Activated CD8-positive, alpha-beta T cell treated with anti-CD3 and anti-CD28 coated beads for 36 hours (primary cell): ENCODE measurements around the gene DNAJC11. TPM values are rescaled to one million over a fixed set of nuclear protein-coding genes. Genes with fewer than 3 reads are reported as not detected.
"Not testable (repeated sequence)": the region's sequence is repeated elsewhere in the genome, so short reads cannot be mapped to it uniquely, and the experiment has no call there.

Experiments used
- ATAC-seq: fragments of 200-7000 bp; cut with Tn5 transposase; one replicate; pipeline ENCODE4 v1.10.0; 2021; ENCODE audit warnings: mild to moderate bottlenecking, moderate library complexity
- CTCF ChIA-PET: fragments of 350-600 bp; sonication (Branson Sonifier 250); formaldehyde crosslinking; loops from one replicate; lab custom pipeline; 2021; ENCODE audit warnings: antibody characterized with exemption; lab: Charles Lee
- POLR2A ChIA-PET: fragments of 350-600 bp; sonication (Branson Sonifier 250); formaldehyde crosslinking; loops from one replicate; lab custom pipeline; 2021; ENCODE audit warnings: antibody characterized with exemption; lab: Charles Lee
- DNase-seq: peaks from one replicate; pipeline ENCODE4 v3.0.0-alpha.2; 2020
- H3K27ac Mint-ChIP-seq: one replicate; pipeline ENCODE4 v1.8.0; 2021; ENCODE audit warnings: mild to moderate bottlenecking, mixed read lengths
- H3K27me3 Mint-ChIP-seq: one replicate; pipeline ENCODE4 v1.8.0; 2021; ENCODE audit warnings: mixed read lengths
- H3K36me3 Mint-ChIP-seq: one replicate; pipeline ENCODE4 v1.8.0; 2021; ENCODE audit warnings: low read depth, mixed read lengths
- H3K4me1 Mint-ChIP-seq: one replicate; pipeline ENCODE4 v1.8.0; 2021; ENCODE audit warnings: low read depth, mixed read lengths
- H3K4me3 Mint-ChIP-seq: one replicate; pipeline ENCODE4 v1.8.0; 2021; ENCODE audit warnings: mild to moderate bottlenecking, moderate library complexity, mixed read lengths
- H3K9me3 Mint-ChIP-seq: one replicate; pipeline ENCODE4 v1.8.0; 2021; ENCODE audit warnings: mixed read lengths
- intact Hi-C: fragments of 100-400 bp; cut with micrococcal nuclease; formaldehyde crosslinking; loops from one replicate; pipeline ENCODE4 v1.10.0; 2022
- total RNA-seq, 2 experiments: library from RNA; stranded (reverse); gene quantifications; one replicate each; pipeline ENCODE4 v1.2.3, GENCODE V29; 2021
- TF ChIP-seq, protein P1 (sequence below): fragments of 200-600 bp; IDR thresholded peaks from one replicate; pipeline ENCODE4 v1.8.0; 2022; ENCODE audit warnings: antibody characterized with exemption, mild to moderate bottlenecking

DNAJC11 gene
- total RNA-seq, 2 experiments from 2014 or later: 52.8 to 53.3 TPM

DNA sequence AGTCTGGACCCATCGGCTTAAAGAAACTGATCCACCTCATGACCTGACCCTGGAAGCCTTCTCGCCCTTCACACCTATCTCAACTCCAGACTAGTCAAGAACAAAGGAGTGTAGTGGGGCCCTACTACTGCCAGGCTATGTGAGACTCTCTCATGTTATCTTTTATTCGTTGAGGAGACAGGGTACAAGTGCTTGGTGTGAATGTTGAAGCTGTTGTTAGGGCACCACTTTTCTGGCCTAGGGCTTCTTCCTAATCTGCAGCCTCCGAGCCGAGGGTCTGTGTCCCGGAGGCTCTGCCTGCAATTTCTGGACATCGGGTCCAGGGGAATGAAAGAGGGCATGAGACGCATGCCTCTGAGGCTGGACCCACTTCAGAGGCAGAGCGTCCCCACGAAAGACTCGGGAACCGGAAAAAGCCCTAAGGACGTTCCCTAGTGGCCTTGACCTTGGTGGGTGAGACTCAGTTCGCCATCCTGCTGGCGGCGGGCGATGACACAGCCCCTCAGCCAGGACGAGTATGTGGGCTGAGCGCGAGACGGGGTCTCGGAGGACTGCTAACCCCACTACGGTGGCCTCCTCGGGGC is 671 bp downstream of the DNAJC11 start:
- DNase-seq (peak; percentile 19), ATAC-seq (peak; percentile 11)
- Mint-ChIP-seq H3K27me3 (no peaks in the 10 kb centered on the region), H3K9me3 (no peaks in the 10 kb centered on the region), H3K27ac (peak overlapping the region; percentile 88), H3K4me1 (peaks cover 33% of the 10 kb centered on the region), H3K36me3 (peaks cover 13% of the 10 kb centered on the region), H3K4me3 (peak overlapping the region; percentile 91)
- TF ChIP-seq, protein P1, sequence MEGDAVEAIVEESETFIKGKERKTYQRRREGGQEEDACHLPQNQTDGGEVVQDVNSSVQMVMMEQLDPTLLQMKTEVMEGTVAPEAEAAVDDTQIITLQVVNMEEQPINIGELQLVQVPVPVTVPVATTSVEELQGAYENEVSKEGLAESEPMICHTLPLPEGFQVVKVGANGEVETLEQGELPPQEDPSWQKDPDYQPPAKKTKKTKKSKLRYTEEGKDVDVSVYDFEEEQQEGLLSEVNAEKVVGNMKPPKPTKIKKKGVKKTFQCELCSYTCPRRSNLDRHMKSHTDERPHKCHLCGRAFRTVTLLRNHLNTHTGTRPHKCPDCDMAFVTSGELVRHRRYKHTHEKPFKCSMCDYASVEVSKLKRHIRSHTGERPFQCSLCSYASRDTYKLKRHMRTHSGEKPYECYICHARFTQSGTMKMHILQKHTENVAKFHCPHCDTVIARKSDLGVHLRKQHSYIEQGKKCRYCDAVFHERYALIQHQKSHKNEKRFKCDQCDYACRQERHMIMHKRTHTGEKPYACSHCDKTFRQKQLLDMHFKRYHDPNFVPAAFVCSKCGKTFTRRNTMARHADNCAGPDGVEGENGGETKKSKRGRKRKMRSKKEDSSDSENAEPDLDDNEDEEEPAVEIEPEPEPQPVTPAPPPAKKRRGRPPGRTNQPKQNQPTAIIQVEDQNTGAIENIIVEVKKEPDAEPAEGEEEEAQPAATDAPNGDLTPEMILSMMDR: no peak
- CTCF ChIA-PET: interaction anchor here (0.6 to 1.7 kb wide), 12 partner anchors 9 to 144 kb away, joined by 3 to 9 read pairs (median 3); no protein-coding TSS in a partner anchor
- POLR2A ChIA-PET: interaction anchor here (0.6 to 1.4 kb wide), 11 partner anchors 10 to 230 kb away, joined by 3 to 6 read pairs (median 3); partner anchors contain the start of gene CAMTA1
- intact Hi-C loops: no loop called here

DNA sequence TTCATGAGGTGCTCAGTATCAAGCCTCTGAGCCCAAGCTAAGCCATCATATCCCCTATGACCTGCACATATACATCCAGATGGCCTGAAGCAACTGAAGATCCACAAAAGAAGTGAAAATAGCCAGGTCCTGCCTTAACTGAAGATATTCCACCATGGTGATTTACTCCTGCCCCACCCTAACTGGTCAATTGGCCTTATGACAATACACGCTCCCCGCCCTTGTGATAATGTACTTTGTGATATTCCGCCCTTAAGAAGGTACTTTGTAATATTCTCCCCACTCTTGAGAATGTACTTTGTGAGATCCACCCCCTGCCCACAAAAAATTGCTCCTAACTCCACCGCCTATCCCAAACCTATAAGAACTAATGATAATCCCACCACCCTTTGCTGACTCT is 1.7 kb downstream of the DNAJC11 start:
- peak overlapping the region; percentile 91 for H3K4me3 Mint-ChIP-seq
- CTCF ChIA-PET: interaction anchor here (1.7 kb wide), 1 partner anchor 48 kb away, joined by 3 read pairs; no protein-coding TSS in a partner anchor
- ATAC-seq, intact Hi-C loops, H3K9me3 Mint-ChIP-seq, H3K27me3 Mint-ChIP-seq, H3K27ac Mint-ChIP-seq, DNase-seq: not testable (repeated sequence)
- peaks cover 33% of the 10 kb centered on the region for H3K4me1 Mint-ChIP-seq
- POLR2A ChIA-PET: interaction anchor here (0.7 to 1.0 kb wide), 2 partner anchors 15 to 27 kb away, joined by 3 read pairs; no protein-coding TSS in a partner anchor
- peaks cover 13% of the 10 kb centered on the region for H3K36me3 Mint-ChIP-seq

DNA sequence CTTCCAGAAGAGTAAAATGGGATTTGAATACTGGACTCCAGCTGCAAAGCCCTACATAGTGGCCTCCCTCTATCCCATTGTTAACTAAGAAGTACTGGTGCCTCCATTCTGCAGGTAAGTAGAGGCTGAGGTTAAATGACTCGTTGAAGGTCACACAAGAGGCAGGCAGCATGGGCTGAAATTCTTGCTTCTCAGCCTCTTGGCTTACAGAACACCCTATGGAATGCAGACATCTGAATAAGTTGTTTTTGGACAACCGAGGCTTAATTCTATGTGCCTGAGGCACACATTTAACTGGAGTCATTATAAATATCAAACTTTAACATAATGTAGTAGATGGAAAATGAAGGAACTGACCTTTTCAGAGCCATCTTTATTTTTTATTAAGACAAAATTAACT is 5.7 kb downstream of the DNAJC11 start:
- Mint-ChIP-seq H3K4me1 (peaks cover 33% of the 10 kb centered on the region), H3K36me3 (peaks cover 10% of the 10 kb centered on the region), H3K9me3 (no peaks in the 10 kb centered on the region), H3K27me3 (no peaks in the 10 kb centered on the region), H3K27ac (no peak overlapping the region), H3K4me3 (no peak overlapping the region)
- DNase-seq (no peak), ATAC-seq (no peak)
- TF ChIP-seq, protein P1: no peak
- intact Hi-C loops: no loop called here
- POLR2A ChIA-PET: no interaction called here
- CTCF ChIA-PET: no interaction called here

DNA sequence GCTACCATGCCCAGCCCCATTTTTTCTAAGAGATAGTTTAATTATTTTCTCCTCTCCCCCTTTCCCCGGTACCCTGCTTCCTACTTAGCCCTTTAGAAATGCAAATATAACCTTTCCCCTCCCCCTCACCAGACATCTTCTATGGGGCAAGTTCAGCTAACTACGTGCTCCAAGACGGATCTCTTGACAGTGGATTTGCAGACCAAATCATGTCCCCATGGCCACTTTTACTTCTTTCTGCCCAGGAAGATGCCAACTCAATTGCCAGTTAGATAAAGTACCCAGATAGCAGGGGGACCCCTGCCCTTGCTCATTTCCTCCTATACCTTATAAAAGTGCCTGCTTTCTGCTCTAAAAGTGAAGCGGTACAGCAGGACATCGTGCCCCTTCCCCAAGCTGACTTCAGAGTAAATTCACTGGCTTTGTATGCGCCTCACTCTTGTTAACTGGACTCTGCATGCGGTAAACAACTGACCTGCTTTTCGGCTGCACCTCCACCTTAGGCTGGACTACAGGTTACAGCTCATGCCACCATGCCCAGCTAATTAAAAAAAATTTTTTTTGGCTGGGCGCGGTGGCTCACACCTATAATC is 7.4 kb downstream of the DNAJC11 start:
- TF ChIP-seq, protein P1: no peak
- Mint-ChIP-seq H3K27me3 (no peaks in the 10 kb centered on the region), H3K36me3 (peaks cover 3% of the 10 kb centered on the region), H3K4me3 (no peak overlapping the region), H3K4me1 (peaks cover 21% of the 10 kb centered on the region), H3K9me3 (no peaks in the 10 kb centered on the region), H3K27ac (no peak overlapping the region)
- CTCF ChIA-PET: no interaction called here
- intact Hi-C loops: no loop called here
- DNase-seq: no peak
- POLR2A ChIA-PET: interaction anchor here (0.6 kb wide), 1 partner anchor 597 kb away, joined by 3 read pairs; no protein-coding TSS in a partner anchor
- no peak for ATAC-seq

DNA sequence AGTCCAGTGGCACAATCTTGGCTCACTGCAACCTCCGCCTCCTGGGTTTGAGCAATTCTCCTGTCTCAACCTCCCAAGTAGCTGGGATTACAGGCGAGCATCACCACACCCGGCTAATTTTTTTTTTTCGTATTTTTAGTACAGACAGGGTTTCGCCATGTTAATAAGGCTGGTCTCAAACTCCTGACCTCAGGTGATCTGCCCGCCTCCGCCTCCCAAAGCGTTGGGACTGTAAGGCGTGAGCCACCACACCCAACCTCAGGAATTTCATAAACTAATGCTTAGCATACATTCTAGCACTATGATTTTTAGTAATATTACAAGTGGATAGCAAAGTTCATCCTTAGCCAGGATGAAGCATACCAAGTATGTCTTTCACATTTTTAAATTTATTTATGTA is 8.7 kb downstream of the DNAJC11 start:
- H3K4me3 Mint-ChIP-seq: no peak overlapping the region
- H3K27ac Mint-ChIP-seq: no peak overlapping the region
- peaks cover 24% of the 10 kb centered on the region for H3K4me1 Mint-ChIP-seq
- H3K36me3 Mint-ChIP-seq: peaks cover 2% of the 10 kb centered on the region
- H3K27me3 Mint-ChIP-seq: no peaks in the 10 kb centered on the region
- ATAC-seq: no peak
- no peaks in the 10 kb centered on the region for H3K9me3 Mint-ChIP-seq
- CTCF ChIA-PET: interaction anchor here (3.0 kb wide), 1 partner anchor 9 kb away, joined by 9 read pairs; the partner anchor contains the start of gene DNAJC11
- POLR2A ChIA-PET: no interaction called here
- TF ChIP-seq, protein P1: no peak
- intact Hi-C loops: no loop called here
- no peak for DNase-seq
